ENCODE results near the gene UFC1. TPM values are rescaled to one million over a fixed set of nuclear protein-coding genes. Genes with fewer than 3 reads are reported as not detected.

The UFC1 gene
- 10 to 100 TPM; 53.0 to 77.4 TPM for total RNA-seq

GRCh38 chr1:161153682-161154337 lies at the start of gene UFC1:
Gene UFC1, plus strand, starts transcription at chr1:161153978. Its CDS starts 20 bp downstream, at chr1:161153998.
- H3K4me1 ChIP-seq: peaks cover 0 to 15% of the 10 kb centered on the region in 2 donors
- H3K27me3 ChIP-seq: no peaks in the 10 kb centered on the region
- no peaks in the 10 kb centered on the region for H3K9me3 ChIP-seq
- peak within 1 kb of the TSS; percentile 68 to 90 for H3K4me3 ChIP-seq
- H3K27ac ChIP-seq: peak within 1 kb of the TSS; percentile 91 to 97
- no peak for TF ChIP-seq CTCF (IDR thresholded peaks at IDR 0.05)
- DNase-seq (ENCODE audit: low spot score): peak; percentile 83
- peaks cover 12% of the 10 kb centered on the region for H3K36me3 ChIP-seq

- TF ChIP-seq CTCF (IDR thresholded peaks at IDR 0.05): no peak
- DNase-seq (ENCODE audit: low spot score): no peak
- Histone ChIP-seq H3K4me1 (no peaks in the 10 kb centered on the region), H3K9me3 (no peaks in the 10 kb centered on the region), H3K27me3 (no peaks in the 10 kb centered on the region), H3K4me3 (no peak overlapping the region), H3K27ac (no peak overlapping the region), H3K36me3 (peaks cover 12% of the 10 kb centered on the region)
Observed at GRCh38 chr1:161106431-161106830, 47.3 kb upstream of the UFC1 start.

- no peaks in the 10 kb centered on the region for H3K36me3 ChIP-seq
- TF ChIP-seq CTCF (IDR thresholded peaks at IDR 0.05): no peak
- H3K4me3 ChIP-seq: no peak overlapping the region
Observed at GRCh38 chr1:161111117-161111516, 42.7 kb upstream of the UFC1 start.

GRCh38 chr1:161111527-161111926 lies 42.3 kb upstream of the UFC1 start:
- Histone ChIP-seq H3K36me3 (no peaks in the 10 kb centered on the region), H3K27ac (no peak overlapping the region), H3K4me3 (no peak overlapping the region), H3K27me3 (no peaks in the 10 kb centered on the region), H3K9me3 (no peaks in the 10 kb centered on the region), H3K4me1 (peaks cover 0 to 24% of the 10 kb centered on the region in 2 donors)
- no peak for TF ChIP-seq CTCF (IDR thresholded peaks at IDR 0.05)
- no peak for DNase-seq (ENCODE audit: low spot score)

More at GRCh38 chr1:161111117-161111516, 42.7 kb upstream of the UFC1 start:
- peaks cover 0 to 20% of the 10 kb centered on the region in 2 donors for H3K4me1 ChIP-seq
- DNase-seq (ENCODE audit: low spot score): no peak
- no peaks in the 10 kb centered on the region for H3K27me3 ChIP-seq
- H3K9me3 ChIP-seq: no peaks in the 10 kb centered on the region
- H3K27ac ChIP-seq: no peak overlapping the region

GRCh38 chr1:161113915-161114314 lies 39.9 kb upstream of the UFC1 start:
- no peak for TF ChIP-seq CTCF (IDR thresholded peaks at IDR 0.05)
- no peak for DNase-seq (ENCODE audit: low spot score)
- Histone ChIP-seq H3K27me3 (no peaks in the 10 kb centered on the region), H3K36me3 (no peaks in the 10 kb centered on the region), H3K27ac (no peak overlapping the region), H3K9me3 (no peaks in the 10 kb centered on the region), H3K4me3 (no peak overlapping the region), H3K4me1 (peaks cover 0 to 37% of the 10 kb centered on the region in 2 donors)

- H3K27me3 ChIP-seq: no peaks in the 10 kb centered on the region
- H3K9me3 ChIP-seq: no peaks in the 10 kb centered on the region
- H3K27ac ChIP-seq: no peak overlapping the region
Observed at GRCh38 chr1:161114556-161114955, 39.2 kb upstream of the UFC1 start.

More at GRCh38 chr1:161114556-161114955, 39.2 kb upstream of the UFC1 start:
- DNase-seq (ENCODE audit: low spot score): no peak
- Histone ChIP-seq H3K36me3 (no peaks in the 10 kb centered on the region), H3K4me3 (no peak overlapping the region), H3K4me1 (peaks cover 0 to 44% of the 10 kb centered on the region in 2 donors)
- TF ChIP-seq CTCF (IDR thresholded peaks at IDR 0.05): no peak
